GM18868 (cell line): Measurements from ENCODE around the gene ZC3HAV1L.
"Not testable (repeated sequence)": the region's sequence is repeated elsewhere in the genome, so short reads cannot be mapped to it uniquely, and the experiment has no call there.

ENCODE experiments used
- ATAC-seq: cut with Tn5 transposase; IDR thresholded peaks from one replicate; pipeline ENCODE4 v1.9.1; 2021; ENCODE audit warnings: mild to moderate bottlenecking, moderate library complexity; ENCODE audit not compliant: unreplicated experiment

Gene ZC3HAV1L

DNA sequence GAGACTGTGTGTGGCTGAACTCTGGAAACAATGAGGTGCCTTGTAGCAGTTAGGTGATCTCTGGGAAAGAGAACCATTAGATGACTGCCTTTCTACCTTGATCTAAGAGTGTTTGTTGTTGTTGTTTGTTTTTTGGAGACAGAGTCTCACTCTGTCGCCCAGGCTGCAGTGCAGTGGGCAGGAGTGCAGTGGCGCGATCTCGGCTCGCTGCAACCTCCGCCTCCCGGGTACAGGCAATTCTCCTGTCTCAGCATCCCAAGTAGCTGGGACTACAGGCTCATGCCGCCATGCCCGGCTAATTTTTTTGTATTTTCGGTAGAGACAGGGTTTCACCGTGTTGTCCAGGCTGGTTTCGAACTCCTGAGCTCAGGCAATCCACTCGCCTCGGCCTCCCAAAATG, 18.8 kb upstream of the ZC3HAV1L start:
- ATAC-seq = not testable (repeated sequence)

- ATAC-seq = no peak
Measured at GRCh38 chr7:139054101-139054500, 18.3 kb upstream of the ZC3HAV1L start.

DNA sequence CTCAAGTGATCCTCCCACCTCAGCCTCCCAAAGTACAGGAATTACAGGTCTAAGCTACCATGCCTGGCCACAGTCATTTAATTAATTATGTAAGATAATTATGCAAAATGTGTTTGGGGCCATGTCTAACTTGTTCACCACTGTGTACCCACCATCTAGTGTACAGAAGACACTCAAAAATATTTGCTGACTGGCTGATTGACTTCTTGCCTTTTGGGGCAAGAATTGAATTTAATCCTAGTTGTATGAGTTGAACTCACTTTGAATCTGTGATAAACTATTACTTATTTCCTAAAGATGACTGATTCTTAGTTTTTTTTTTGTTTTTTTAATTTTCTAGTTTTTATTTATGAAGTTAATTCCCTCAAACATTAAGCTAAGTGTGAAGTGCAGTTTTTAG, 15.8 kb upstream of the ZC3HAV1L start:
- ATAC-seq = no peak

DNA sequence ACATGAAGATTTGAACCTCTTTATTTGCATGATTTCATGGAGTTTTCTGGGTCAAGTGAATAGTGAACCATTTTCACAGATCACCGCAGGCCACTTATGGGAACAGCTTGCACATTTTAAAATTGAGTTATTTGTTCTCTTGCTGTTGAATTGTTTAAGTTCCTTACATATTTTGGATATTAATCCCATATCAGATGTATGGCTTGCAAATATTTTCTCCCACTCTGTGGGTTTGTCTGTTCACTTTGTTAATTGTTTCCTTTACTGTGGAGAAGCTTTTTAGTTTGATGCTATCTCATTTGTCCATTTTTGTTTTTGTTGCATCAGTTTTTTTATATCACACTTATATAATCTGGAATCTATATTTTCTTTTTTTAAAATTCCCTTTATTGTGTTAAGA, 14.1 kb upstream of the ZC3HAV1L start:
- ATAC-seq = no peak

GRCh38 chr7:139049111-139049510, 13.3 kb upstream of the ZC3HAV1L start:
- no peak for ATAC-seq

DNA sequence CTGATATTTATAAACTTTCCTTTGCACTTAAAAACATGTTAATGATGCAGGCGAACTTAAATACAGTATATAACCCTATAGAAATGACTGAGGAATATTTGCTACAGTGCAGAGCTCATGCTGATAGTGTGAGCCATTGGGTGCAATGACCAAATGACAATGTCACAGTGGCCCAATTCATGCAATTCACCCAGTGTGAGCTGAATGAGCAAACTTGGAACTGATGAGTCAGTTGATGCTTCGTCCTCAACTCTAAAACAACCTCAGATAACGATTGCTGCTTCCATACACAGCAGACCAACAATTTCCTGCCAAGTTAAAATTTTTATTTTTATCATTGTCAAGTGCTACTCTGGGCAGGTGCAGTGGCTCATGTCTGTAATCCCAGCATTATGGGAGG, 12.1 kb upstream of the ZC3HAV1L start:
- ATAC-seq = no peak

- no peak for ATAC-seq
Measured at GRCh38 chr7:139046143-139046542, 10.3 kb upstream of the ZC3HAV1L start.

DNA sequence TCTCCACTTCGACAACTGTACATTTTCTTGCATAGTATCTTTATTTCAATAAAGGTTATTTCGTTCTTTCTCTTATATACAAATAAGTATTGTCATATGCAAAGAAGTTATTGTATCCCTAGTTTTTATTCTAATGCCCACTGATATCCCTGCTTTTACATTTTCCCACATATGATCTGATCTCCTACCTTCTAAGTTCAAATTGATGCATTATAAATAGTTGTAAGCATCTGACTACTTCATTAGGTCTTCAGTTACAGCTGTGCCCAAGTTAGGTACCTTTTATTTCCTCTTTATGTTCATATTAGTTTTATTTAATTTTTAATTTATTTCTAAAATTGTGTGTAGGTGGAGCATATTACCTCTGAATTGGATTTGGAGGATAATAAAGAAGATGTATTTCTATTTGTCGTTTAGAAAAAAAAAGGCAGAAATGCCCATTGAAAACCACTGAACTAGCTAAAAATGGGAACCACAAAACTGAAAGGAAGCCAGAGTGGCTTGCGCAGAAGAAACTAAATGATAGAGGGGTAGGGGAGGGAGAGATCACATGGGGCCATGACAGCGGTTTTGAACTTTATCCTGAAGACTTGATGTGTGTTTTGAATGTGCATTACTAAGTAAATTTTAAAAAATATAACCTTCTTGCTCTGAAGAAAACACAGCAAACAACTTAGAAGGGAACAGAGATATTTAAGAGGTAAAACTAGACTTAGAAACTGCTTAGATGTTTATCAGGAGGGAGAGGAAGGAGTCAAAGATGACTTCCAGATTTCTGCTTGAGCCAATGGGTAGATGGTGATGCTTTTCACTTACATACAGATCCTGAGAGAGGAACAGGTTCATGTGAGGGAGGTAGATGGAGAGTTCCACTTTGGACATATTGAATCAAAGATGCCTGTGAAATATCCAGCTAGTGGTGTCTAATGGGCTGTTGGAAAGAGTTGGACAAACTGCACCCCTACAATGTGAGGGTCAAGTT, 9.3 kb upstream of the ZC3HAV1L start:
- ATAC-seq = no peak

GRCh38 chr7:139043823-139044812, 8.3 kb upstream of the ZC3HAV1L start:
- no peak for ATAC-seq

DNA sequence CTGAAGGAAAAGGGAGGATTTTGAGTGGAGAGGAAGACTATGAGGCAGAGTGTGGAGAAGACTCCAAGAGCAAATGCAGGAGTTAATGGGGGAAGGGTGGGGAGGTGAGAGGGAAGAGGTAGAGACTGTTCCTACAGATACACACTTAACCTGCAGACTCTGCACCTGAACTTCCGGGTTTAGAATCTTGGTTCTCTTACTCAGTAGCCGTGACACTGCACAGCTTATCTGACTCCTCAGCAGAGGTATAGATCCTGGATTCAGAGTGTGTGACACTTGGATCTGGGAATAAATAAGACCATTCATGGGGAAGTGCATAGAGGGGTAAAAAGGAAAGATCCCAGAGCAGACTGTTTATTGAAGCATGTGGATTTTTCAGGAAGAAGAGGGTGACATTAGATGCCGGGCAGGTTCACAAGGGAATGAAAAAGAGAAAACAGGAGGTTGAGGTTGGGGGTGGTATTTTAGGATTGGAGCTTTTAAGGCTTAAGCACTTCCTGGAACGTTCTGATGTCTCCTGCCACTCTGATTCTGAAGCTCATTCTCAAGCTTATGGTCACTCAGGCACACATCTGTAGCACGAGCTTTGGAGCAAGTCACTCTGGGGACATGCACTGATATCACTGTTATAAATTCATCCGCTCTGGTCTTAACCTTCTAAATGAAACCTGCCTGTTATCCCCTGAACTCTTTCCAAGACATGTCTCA, 5.7 kb upstream of the ZC3HAV1L start:
- peak; percentile 48 for ATAC-seq

DNA sequence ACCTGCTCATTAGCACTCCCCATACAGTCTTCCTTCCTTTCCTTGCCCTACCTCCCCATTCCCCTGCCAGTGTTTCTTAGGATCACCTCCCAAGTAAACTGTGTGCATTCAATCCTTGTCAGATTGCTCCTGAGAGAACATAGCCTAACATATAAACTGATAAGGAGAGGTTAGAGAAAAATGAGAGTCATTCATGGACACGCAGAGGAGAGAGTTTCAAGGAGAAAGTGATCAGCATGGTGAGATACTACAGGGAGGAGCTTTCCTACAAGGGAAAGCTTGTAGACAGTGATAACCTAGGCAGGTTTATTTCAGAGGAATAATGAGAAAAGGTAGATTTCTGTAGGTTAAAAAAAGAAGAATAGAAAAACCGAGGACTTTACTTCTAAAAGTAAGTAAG, 2.8 kb upstream of the ZC3HAV1L start:
- ATAC-seq = no peak

GRCh38 chr7:139036901-139037300, 1.1 kb upstream of the ZC3HAV1L start:
- no peak for ATAC-seq

GRCh38 chr7:139034855-139035585, 822 bp downstream of the ZC3HAV1L start:
- ATAC-seq = peak; percentile 33

DNA sequence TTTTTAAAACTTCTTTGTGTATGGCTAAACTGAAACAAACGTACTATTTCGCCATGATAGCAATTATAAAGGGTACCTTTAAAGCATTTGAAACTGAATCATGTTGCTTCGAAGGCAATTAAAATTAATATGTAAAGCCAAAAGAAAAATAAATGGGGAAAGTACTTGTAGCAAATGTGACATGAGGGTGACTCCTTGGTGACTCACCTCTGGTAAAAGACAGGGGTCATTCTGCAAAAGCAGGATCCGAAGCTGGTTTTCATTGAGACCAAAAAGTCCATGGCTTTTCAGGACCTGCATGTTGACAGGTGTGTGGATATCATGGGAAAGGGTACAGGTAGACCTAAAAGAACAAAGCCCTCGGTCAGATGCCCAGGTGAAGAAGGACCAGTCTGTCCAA, 1.5 kb downstream of the ZC3HAV1L start:
- ATAC-seq = no peak

DNA sequence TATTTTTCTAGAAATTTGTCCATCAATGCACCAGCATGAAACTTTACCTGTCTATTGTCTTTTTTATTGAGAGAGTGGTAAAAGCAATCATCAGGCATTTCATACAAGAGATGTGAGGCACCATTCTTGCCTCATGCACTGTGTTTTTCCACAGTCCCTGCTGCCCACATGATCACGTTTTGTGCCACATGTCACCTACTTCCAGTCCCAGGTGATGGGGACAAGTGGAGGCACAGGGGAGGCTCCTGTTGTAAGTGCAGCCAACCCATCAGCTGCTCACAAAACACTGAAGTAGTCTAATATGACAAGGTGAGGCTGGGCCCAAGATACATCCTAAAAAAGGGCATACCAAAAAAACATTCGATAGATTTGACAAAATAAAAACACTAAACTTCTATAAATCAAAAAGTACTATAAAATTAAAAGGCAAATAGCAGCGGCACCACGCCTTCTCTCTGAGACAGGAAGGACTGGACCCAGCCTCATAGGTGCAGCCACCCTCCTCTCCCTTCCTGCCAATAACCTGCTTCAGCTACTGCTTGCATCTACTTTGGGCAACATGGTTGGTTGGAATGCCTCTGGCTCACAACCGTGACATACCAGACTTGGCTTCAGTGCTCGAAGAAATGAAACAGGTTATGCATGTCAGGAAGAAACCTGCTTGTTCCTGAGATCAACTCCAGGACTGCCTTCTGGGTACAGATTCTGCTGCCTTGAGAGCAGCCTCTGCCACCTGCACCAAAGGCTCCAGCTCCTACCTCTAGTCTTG, 2.3 kb downstream of the ZC3HAV1L start:
- no peak for ATAC-seq

GRCh38 chr7:139032473-139032872, 3.4 kb downstream of the ZC3HAV1L start:
- no peak for ATAC-seq

DNA sequence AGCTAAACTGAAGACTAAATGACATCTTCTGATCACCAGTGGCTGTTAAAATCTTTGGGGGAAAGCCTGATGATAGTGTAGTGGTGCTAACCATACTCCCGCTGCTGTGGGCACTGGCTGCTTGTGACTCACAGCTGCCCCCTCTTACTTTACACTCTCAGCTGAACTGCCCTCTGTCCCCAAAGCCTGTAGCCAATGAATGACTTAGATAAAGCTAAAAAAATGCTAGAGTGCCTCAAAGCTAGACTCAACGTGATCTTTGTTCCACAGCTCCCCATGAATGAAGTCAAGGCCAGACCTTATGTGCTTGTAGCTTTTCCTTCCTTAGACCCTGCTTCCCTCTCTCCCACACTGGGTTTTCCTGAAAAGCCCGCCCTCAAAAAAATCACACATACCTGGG, 6.5 kb downstream of the ZC3HAV1L start:
- no peak for ATAC-seq

DNA sequence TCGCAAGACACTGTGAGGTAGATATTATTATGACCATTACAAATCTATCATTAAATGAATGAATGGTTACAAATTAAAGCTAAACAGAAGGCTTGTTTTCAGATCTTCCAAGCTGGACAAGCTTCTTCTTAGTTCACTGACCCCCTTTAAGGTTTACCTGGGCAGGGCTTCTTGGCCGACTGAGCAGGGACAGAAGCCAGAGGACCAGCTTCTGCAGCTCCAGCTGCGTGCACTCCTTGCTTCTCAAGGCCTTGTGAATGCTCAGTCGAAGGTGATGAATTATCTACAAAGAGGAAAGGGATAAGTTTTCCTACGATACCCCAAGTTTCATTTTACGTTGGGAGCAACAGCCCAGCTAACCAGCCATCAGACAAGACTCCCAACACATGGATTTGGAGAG, 9.3 kb downstream of the ZC3HAV1L start:
- ATAC-seq = no peak

- ATAC-seq = not testable (repeated sequence)
Measured at GRCh38 chr7:139025861-139026260, 10.0 kb downstream of the ZC3HAV1L start.
